ENCODE measurements around the gene RNF144A.

The RNF144A gene

GRCh38 chr2:6967301-6967700 lies 50.1 kb downstream of the RNF144A start:
- TF ChIP-seq EZH2phosphoT487 (IDR thresholded peaks at IDR 0.05; ENCODE audit: low read length) (no peak), EZH2 (optimal IDR thresholded peaks at IDR 0.05; ENCODE audit: low read depth, low read length) (no peak), CTCF (IDR thresholded peaks at IDR 0.05; ENCODE audit: low read length) (no peak)
- H3K4me1 ChIP-seq (ENCODE audit: low read length), result no peaks in the 10 kb centered on the region
- H3K9me3 ChIP-seq (replicated peaks; ENCODE audit: insufficient read depth, low read length), result no peaks in the 10 kb centered on the region
- H3K27ac ChIP-seq (ENCODE audit: low read length), result no peak overlapping the region
- no peak overlapping the region for H3K9ac ChIP-seq (ENCODE audit: low read length)
- H3K9me2 ChIP-seq (replicated peaks; ENCODE audit: insufficient read depth, low read length), result no peaks in the 10 kb centered on the region
- no peak overlapping the region for H3K4me3 ChIP-seq (ENCODE audit: low read length)
- no peak overlapping the region for H2AFZ ChIP-seq (ENCODE audit: low read length)
- H3F3A ChIP-seq (ENCODE audit: insufficient read depth, low read length), result no peaks in the 10 kb centered on the region
- H3K27me3 ChIP-seq (replicated peaks; ENCODE audit: insufficient read depth, low read length), result no peaks in the 10 kb centered on the region
- H4K20me1 ChIP-seq (ENCODE audit: insufficient read depth, low read length), result no peaks in the 10 kb centered on the region
- H3K4me2 ChIP-seq (ENCODE audit: low read depth, low read length), result no peak overlapping the region
- DNase-seq, result no peak
- H3K36me3 ChIP-seq (replicated peaks; ENCODE audit: insufficient read depth, low read length), result no peaks in the 10 kb centered on the region
- H3K79me2 ChIP-seq (ENCODE audit: low read length), result no peaks in the 10 kb centered on the region

- Histone ChIP-seq H3K9me2 (replicated peaks; ENCODE audit: insufficient read depth, low read length) (no peaks in the 10 kb centered on the region), H3K9ac (ENCODE audit: low read length) (no peak overlapping the region), H3K27me3 (replicated peaks; ENCODE audit: insufficient read depth, low read length) (no peaks in the 10 kb centered on the region), H3F3A (ENCODE audit: insufficient read depth, low read length) (no peaks in the 10 kb centered on the region), H3K4me1 (ENCODE audit: low read length) (no peaks in the 10 kb centered on the region), H4K20me1 (ENCODE audit: insufficient read depth, low read length) (no peaks in the 10 kb centered on the region), H3K9me3 (replicated peaks; ENCODE audit: insufficient read depth, low read length) (no peaks in the 10 kb centered on the region), H3K27ac (ENCODE audit: low read length) (no peak overlapping the region), H2AFZ (ENCODE audit: low read length) (no peak overlapping the region), H3K4me3 (ENCODE audit: low read length) (no peak overlapping the region), H3K36me3 (replicated peaks; ENCODE audit: insufficient read depth, low read length) (no peaks in the 10 kb centered on the region), H3K4me2 (ENCODE audit: low read depth, low read length) (no peak overlapping the region), H3K79me2 (ENCODE audit: low read length) (no peaks in the 10 kb centered on the region)
- no peak for DNase-seq
- TF ChIP-seq EZH2 (optimal IDR thresholded peaks at IDR 0.05; ENCODE audit: low read depth, low read length), result no peak
- no peak for TF ChIP-seq EZH2phosphoT487 (IDR thresholded peaks at IDR 0.05; ENCODE audit: low read length)
- no peak for TF ChIP-seq CTCF (IDR thresholded peaks at IDR 0.05; ENCODE audit: low read length)
Measured at GRCh38 chr2:6968319-6969100, 51.3 kb downstream of the RNF144A start.

- DNase-seq, result no peak
- H3K79me2 ChIP-seq (ENCODE audit: low read length), result no peaks in the 10 kb centered on the region
- H3K36me3 ChIP-seq (replicated peaks; ENCODE audit: insufficient read depth, low read length), result no peaks in the 10 kb centered on the region
- H3K9me2 ChIP-seq (replicated peaks; ENCODE audit: insufficient read depth, low read length), result no peaks in the 10 kb centered on the region
- no peaks in the 10 kb centered on the region for H4K20me1 ChIP-seq (ENCODE audit: insufficient read depth, low read length)
- H3K4me2 ChIP-seq (ENCODE audit: low read depth, low read length), result no peak overlapping the region
- H3K27me3 ChIP-seq (replicated peaks; ENCODE audit: insufficient read depth, low read length), result no peaks in the 10 kb centered on the region
- H2AFZ ChIP-seq (ENCODE audit: low read length), result no peak overlapping the region
- no peak overlapping the region for H3K4me3 ChIP-seq (ENCODE audit: low read length)
- H3F3A ChIP-seq (ENCODE audit: insufficient read depth, low read length), result no peaks in the 10 kb centered on the region
- H3K9me3 ChIP-seq (replicated peaks; ENCODE audit: insufficient read depth, low read length), result no peaks in the 10 kb centered on the region
- no peak overlapping the region for H3K27ac ChIP-seq (ENCODE audit: low read length)
- TF ChIP-seq CTCF (IDR thresholded peaks at IDR 0.05; ENCODE audit: low read length) (no peak), EZH2 (optimal IDR thresholded peaks at IDR 0.05; ENCODE audit: low read depth, low read length) (no peak), EZH2phosphoT487 (IDR thresholded peaks at IDR 0.05; ENCODE audit: low read length) (no peak)
- H3K4me1 ChIP-seq (ENCODE audit: low read length), result no peaks in the 10 kb centered on the region
- H3K9ac ChIP-seq (ENCODE audit: low read length), result no peak overlapping the region
Measured at GRCh38 chr2:6970551-6970950, 53.3 kb downstream of the RNF144A start.

Measured in MM.1S (cell line).